ENCODE data around the gene BRD1.

Gene BRD1

DNA sequence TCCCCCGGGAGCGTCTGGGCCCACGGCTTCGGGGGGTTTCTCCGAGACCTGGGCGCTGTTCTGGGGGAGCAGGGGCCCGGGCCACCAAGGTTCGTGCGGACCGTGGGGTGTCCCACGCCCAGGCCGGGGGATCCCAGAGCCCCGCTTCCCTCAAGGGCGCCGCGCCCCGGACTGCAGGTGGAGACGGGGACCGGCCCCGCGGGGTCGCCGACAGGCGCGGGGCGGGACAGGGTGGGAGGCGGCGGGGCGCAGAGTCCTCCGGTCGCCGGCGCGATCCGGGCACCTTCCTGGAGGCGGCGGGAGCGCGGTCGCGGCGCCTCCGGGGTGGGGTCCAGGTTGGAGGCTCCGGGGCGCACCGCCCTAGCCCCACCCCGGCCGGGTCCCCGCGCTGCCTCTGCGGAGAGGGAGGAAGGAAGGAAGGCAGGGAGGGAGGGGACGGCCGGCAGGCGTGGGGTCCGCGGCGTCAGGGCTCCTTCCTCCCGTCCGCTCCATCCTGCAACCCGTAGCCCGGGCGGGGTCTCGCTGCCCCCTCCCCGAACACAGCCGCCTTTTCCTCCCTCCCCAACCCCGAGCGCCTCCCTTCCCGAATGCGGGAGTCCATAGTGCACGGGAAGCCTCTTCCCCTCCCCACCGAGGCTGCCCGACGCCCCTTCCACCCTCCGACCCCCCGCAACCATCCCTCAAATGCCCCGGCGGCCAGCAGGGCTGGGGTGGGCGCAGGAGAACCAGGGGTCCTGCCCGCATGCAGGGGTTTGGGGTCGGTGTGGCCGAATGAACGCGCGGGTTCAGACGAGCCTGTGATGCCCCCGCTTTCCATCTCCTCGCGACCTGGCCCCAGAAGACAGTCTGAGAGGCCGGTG lies 21.7 kb upstream of the BRD1 start:
- TF ChIP-seq, protein P1, sequence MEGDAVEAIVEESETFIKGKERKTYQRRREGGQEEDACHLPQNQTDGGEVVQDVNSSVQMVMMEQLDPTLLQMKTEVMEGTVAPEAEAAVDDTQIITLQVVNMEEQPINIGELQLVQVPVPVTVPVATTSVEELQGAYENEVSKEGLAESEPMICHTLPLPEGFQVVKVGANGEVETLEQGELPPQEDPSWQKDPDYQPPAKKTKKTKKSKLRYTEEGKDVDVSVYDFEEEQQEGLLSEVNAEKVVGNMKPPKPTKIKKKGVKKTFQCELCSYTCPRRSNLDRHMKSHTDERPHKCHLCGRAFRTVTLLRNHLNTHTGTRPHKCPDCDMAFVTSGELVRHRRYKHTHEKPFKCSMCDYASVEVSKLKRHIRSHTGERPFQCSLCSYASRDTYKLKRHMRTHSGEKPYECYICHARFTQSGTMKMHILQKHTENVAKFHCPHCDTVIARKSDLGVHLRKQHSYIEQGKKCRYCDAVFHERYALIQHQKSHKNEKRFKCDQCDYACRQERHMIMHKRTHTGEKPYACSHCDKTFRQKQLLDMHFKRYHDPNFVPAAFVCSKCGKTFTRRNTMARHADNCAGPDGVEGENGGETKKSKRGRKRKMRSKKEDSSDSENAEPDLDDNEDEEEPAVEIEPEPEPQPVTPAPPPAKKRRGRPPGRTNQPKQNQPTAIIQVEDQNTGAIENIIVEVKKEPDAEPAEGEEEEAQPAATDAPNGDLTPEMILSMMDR (IDR thresholded peaks at IDR 0.05; ENCODE audit: insufficient read depth, low read length, missing control alignments): no peak
- no peak for DNase-seq (ENCODE audit: low read depth, low spot score)
- POLR2A ChIA-PET: no interaction called here
- peak overlapping the region; percentile 8; the same call in 1 of the 2 replicates for H3K4me3 ChIP-seq (ENCODE audit: low read depth, low read length)
- CTCF ChIA-PET: no interaction called here

DNA sequence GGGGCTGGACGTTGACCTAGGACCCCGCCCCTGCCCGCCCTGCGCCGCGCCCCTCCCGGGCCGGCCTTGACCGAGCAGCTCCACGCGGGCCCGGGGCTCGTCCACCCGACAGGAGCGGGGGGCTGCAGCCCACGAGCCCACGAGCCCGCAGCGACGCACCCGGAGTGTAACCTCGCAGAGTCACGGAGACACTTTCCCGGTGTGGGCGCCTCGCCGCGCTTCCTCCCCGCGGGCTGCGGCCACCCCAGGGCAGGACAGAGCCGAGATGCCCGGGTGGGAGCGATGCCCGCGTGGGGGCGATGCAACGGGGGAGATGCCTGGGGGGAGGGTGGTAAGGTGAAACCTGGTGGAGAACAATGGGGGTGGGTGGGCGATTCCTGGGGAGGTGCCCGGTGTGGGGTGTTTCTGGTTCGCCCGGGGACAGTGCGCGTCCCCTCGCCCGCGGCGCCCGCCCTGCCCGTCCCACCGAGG lies 21.1 kb upstream of the BRD1 start:
- H3K4me3 ChIP-seq (ENCODE audit: low read depth, low read length): peak overlapping the region; percentile 8; the same call in 1 of the 2 replicates
- ChIA-PET POLR2A (no interaction called here), CTCF (interaction anchor here (0.9 kb wide), 1 partner anchor 9 kb away, joined by 3 read pairs; no protein-coding TSS in a partner anchor)
- TF ChIP-seq, protein P1 (IDR thresholded peaks at IDR 0.05; ENCODE audit: insufficient read depth, low read length, missing control alignments): no peak
- no peak for DNase-seq (ENCODE audit: low read depth, low spot score)

DNA sequence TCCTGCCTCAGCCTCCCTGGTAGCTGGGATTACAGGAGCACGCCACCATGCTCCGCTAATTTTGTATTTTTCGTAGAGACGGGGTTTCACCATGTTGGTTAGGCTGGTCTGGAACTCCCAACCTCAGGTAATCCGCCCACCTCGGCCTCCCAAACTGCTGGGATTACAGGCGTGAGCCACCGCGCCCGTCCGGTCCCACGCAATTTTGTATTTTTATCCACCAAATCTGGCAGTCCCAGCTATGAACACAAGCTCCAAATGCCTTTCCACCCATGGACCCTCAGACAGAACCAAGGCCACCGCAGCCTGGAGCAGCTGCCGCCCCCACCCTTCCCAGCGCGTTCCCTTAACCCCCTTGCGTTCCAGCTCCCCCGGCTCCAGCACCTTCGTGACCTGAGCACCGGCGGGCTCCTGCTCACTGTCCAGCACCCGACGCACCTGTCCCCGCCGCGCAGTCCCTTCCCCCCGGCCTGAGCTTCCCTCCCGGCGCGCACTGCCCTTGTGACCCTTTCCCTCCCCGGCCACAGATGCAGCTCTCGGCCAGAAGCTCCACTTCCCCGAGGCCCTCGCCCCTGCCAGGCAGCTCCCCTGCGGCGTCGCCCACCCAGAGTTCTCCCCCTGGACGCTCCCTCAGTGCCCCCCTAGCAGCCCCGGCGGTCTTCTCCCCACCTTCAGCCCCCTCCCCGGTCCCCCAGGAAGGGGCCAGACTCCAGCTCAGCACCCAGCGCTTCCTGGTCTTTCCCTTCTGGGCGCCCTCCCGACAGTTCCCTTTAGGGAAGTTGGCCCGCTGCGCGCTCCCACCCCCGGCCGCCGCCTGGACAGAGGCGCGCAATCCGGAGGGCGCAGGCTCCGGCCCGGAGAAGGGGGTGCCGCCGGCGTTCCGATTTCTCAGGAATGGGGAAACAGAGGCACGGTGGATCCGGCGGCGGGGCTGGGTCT lies 20.3 kb upstream of the BRD1 start:
- DNase-seq (ENCODE audit: low read depth, low spot score): no peak
- CTCF ChIA-PET: interaction anchor here (0.9 kb wide), 1 partner anchor 8 kb away, joined by 3 read pairs; no protein-coding TSS in a partner anchor
- TF ChIP-seq, protein P1 (IDR thresholded peaks at IDR 0.05; ENCODE audit: insufficient read depth, low read length, missing control alignments): no peak
- H3K4me3 ChIP-seq (ENCODE audit: low read depth, low read length): no peak overlapping the region
- POLR2A ChIA-PET: no interaction called here

DNA sequence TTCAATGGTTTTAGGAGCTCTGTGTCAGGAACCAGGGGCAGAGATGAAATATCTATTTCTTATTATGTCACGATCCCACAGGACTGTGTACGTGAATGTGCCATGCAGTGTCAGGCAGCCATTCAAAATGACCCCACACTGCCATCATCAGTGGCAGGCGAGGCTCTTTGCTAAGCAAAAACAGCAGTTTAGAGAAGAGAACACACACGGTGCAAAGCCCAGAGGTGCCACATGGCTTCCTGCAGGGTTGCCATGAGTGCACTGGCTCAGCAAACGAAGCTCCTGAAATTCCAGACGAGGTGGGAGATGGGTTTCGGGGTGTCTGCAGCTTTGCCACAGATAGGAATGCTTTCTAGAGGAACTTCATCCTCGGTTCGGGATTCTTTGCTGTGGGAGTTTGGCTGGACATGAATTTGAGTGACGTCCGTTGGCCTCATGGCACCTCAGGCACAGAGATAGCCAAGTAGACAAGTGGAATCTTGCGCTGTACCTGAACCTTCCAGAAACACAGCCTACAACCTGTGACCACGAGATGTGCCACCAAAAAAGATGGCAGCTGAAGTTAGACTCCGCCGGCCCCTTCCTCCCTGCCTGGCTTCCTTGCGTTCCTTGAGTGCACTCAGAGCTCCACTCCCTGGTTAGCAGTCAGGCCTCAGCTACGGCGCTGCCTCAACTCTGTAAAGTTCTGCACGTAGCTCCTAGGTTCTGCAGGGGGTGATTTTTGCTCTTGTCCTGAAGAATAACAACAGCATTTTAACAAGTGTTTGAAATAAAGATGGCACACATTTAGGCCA lies 18.2 kb upstream of the BRD1 start:
- ChIA-PET POLR2A (no interaction called here), CTCF (no interaction called here)
- no peak for DNase-seq (ENCODE audit: low read depth, low spot score)

DNA sequence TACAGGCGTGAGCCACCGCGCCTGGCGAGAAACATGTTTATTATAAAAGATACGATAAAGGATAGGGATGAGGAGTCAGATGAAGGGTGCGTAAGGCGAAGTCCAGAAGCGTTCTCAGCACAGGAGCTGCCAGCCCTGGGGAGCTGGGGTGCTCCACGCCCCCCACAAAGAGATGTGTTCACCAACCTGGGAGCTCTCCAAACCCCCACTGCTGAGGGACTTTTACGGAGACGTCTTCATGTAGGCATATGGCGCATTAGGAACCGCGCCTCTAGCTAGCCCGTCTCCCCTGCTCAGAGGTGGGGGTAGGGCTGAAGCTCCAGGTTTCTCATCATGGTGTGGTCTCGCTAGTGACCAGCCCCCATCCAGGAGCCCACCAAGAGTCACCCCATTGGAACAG lies 17.6 kb upstream of the BRD1 start:
- DNase-seq (ENCODE audit: low read depth, low spot score): no peak
- H3K4me3 ChIP-seq (ENCODE audit: low read depth, low read length): no peak overlapping the region
- POLR2A ChIA-PET: no interaction called here
- CTCF ChIA-PET: no interaction called here
- TF ChIP-seq, protein P1 (IDR thresholded peaks at IDR 0.05; ENCODE audit: insufficient read depth, low read length, missing control alignments): no peak

More for the DNA sequence above, 18.2 kb upstream of the BRD1 start:
- H3K4me3 ChIP-seq (ENCODE audit: low read depth, low read length): no peak overlapping the region
- TF ChIP-seq, protein P1 (IDR thresholded peaks at IDR 0.05; ENCODE audit: insufficient read depth, low read length, missing control alignments): no peak
